GM21447 (cell line): ENCODE measurements around the gene ASPHD1.
"Not testable (repeated sequence)": the region's sequence is repeated elsewhere in the genome, so short reads cannot be mapped to it uniquely, and the experiment has no call there.

Experiments used
- ATAC-seq: cut with Tn5 transposase; IDR thresholded peaks from one replicate; pipeline ENCODE4 v1.9.1; 2021; ENCODE audit not compliant: unreplicated experiment

Gene ASPHD1

DNA sequence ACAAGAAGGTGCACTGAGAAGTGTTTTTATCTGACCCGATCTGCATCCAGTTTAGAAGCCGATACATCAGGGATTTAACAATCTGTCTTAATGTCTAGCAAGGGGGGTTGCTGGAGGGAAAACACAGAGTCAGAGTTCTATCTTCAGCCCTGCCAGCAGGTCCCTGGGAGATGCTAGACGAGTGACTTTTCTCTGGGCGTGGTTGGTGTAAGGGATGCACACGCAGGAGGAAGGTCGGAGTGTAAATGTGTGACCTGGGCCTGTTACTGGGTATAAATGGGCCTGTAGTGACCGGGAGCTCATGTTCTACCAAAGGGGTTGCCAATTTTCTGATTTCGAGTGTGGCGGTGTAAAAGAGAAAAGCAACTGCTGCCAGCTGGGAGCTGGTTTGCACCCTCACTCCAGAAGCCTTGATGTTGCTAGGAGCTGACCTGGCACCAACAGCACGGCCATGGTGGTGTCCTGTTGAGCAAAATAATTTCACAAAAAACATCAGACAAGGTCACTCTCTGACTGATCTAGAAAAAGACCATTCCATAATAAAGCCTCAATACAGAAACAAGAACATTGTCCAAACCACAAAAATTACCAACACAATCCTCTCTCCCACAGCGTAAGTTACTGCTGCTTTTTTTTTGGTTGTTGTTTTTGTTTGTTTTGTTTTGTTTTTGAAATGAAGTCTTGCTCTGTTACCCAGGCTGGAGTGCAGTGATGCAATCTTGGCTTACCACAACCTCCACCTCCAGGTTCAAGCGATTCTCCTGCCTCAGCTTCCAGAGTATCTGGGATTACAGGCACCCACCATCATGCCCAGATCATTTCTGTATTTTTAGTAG lies 27.0 kb downstream of the ASPHD1 start:
- no peak for ATAC-seq

- ATAC-seq: not testable (repeated sequence)
These were observed 31.5 kb downstream of the ASPHD1 start for GRCh38 chr16:29931750-29932149.

DNA sequence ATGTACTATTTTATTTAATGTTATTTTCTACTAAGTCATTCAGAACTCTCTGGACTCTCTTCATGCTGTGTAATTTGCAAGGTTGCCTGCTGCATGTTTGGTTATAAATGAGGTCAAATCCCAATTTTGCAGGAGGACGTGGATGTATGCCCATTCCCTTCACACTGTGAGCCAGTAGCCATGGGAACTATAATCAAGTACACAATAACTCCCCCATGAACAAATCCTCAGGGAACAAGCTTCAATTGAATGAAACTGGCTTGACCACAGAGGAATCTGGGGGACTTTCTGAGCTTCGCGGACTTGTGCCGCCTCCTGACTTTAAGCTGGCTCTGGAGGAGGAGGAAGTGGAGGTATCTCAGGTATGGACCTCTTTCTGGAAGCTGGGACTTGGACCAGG lies 40.4 kb downstream of the ASPHD1 start:
- no peak for ATAC-seq

- no peak for ATAC-seq
These were observed 43.8 kb downstream of the ASPHD1 start for GRCh38 chr16:29943846-29944799.

- ATAC-seq: no peak
These were observed 47.6 kb downstream of the ASPHD1 start for GRCh38 chr16:29947897-29948296.

GRCh38 chr16:29950806-29951461 lies 50.6 kb downstream of the ASPHD1 start:
- no peak for ATAC-seq

DNA sequence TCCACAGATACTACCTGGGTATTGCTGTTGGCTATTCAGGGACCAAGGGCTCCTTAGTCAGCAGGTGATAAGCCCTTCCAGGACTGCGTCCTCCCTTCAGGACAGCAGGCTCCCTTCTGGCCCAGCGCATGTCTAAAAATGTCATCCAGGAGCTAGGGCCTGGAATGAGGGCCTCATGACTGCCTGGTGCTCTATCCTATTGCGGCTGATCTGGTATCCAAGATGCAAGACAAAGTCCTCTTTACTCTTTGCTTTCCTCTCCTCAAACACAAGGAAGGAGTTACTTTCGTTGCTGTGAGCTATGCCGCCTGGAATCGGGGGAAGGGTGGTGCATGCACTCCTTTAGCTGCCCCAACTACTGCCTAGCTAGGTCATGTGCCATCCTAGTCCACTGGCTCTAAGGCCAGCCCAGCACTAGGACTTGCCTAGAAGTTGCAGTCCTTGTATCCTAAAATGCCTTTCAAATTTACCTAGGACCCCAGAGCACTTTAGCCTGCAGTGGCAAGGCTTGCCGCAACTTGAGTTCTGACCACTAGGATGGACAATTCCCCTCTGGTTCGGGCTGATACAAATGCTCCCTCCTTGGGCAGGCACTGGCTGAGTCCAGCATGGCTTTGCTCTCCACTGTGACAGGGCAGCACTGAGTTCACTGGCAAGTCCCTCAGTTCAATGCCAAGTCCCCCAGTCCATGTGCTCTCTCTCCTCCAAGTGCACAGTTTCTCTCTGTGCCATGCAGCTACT lies 51.5 kb downstream of the ASPHD1 start:
- no peak for ATAC-seq
